Heart left ventricle (tissue), 13 donors: ENCODE measurements around the gene TTLL5.

Source experiments
- POLR2A ChIP-seq, 2 donors: fragments of 450-650 bp; IDR thresholded peaks; one replicate each; pipeline ENCODE4 v1.6.1; 2017; ENCODE audit warnings: antibody characterized with exemption in 2 of 2, mild to moderate bottlenecking in 2 of 2, moderate library complexity in 2 of 2
- TF ChIP-seq, protein P1 (sequence below), 12 donors: fragments of 200-600 bp; sonication (generic) in 4 of 12; IDR thresholded peaks; one replicate each; pipeline versions ENCODE4 v1.5.0 to v1.8.0; 2018 to 2022; ENCODE audit warnings: antibody characterized with exemption in 12 of 12, mild to moderate bottlenecking in 5 of 12
- donor health status: ischemic (EF 13 %, LVEDD 7.1; RV severe dilation, severe dysfunction).
- donor health status: DM: no; HTN: yes; CAD: no.
- donor health status: DM: no; HTN: no; CAD: no.
- donor health status: ischemic (EF 25% LVEDD 6.9; RV normal size, moderate dysfunction).
- donor health status: ischemic (EF 25% LVEDD 5.7; RV mildly dilated, moderate dysfunction).
- donor health status: ischemic (EF 35%, LVEDD 5.7; RV mildly dilated, moderate dysfunction).
- donor health status: nonischemic (EF 11% LVEDD 7.7; RV severe dilation, severe dysfunction).
- donor health status: DM: yes; HTN: yes; CAD: no.
- donor health status: PGD.
- donor health status: ischemic (EF 29% LVEDD 5.4; RV normal size, mild dysfunction).
- donor health status: nonischemic (EF 23%, LVEDD 6.1; RV moderate dilation, normal function).

DNA sequence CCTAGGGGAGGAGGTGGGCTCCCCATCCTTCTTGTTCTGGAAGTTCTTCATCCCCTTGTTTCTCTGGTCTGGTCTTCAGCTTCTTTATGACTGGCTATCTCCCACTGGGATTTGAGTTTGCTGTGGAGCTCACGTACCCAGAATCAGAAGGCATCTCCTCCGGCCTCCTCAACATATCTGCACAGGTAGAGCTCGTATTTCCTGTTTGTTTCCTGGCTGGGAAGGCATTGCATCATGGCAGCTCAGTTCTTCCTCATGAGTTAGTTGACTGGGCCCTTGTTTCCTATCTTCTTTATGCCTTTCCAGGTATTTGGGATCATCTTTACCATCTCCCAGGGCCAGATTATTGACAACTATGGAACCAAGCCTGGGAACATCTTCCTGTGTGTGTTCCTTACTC lies 20.2 kb upstream of the TTLL5 start:
- no peak for TF ChIP-seq POLR2A (IDR thresholded peaks at IDR 0.05)
- TF ChIP-seq, protein P1, sequence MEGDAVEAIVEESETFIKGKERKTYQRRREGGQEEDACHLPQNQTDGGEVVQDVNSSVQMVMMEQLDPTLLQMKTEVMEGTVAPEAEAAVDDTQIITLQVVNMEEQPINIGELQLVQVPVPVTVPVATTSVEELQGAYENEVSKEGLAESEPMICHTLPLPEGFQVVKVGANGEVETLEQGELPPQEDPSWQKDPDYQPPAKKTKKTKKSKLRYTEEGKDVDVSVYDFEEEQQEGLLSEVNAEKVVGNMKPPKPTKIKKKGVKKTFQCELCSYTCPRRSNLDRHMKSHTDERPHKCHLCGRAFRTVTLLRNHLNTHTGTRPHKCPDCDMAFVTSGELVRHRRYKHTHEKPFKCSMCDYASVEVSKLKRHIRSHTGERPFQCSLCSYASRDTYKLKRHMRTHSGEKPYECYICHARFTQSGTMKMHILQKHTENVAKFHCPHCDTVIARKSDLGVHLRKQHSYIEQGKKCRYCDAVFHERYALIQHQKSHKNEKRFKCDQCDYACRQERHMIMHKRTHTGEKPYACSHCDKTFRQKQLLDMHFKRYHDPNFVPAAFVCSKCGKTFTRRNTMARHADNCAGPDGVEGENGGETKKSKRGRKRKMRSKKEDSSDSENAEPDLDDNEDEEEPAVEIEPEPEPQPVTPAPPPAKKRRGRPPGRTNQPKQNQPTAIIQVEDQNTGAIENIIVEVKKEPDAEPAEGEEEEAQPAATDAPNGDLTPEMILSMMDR (IDR thresholded peaks at IDR 0.05), result no peak
